Gastroesophageal sphincter (tissue), 4 donors: ENCODE results near the gene CSNK2B. TPM values are rescaled to one million over a fixed set of nuclear protein-coding genes. Genes with fewer than 3 reads are reported as not detected.

ENCODE experiments used
- ATAC-seq: fragments of 150-250 bp; one replicate; pipeline ENCODE4 v1.9.1; 2016; ENCODE audit warnings: mild to moderate bottlenecking, moderate library complexity
- H3K27ac ChIP-seq, 4 donors: fragments of 200-600 bp; sonication (generic) in 3 of 4; 1 replicate in 3 of 4; 2 replicates in 1 of 4; pipeline ENCODE4 v1.5.1; 2016 to 2019
- H3K27me3 ChIP-seq: fragments of 200-600 bp; sonication (generic); one replicate; pipeline ENCODE4 v1.5.1; 2019
- H3K36me3 ChIP-seq, 2 donors: fragments of 200-600 bp; sonication (generic); one replicate each; pipeline ENCODE4 v1.5.1; 2019; ENCODE audit warnings: control low read depth in 1 of 2
- H3K4me1 ChIP-seq, 3 donors: fragments of 200-600 bp; sonication (generic); 1 replicate in 2 of 3; 2 replicates in 1 of 3; pipeline ENCODE4 v1.5.1; 2016 to 2019; ENCODE audit warnings: control low read depth in 2 of 3
- H3K4me3 ChIP-seq, 2 donors: fragments of 200-600 bp; sonication (generic); one replicate each; pipeline ENCODE4 v1.5.1; 2019; ENCODE audit warnings: mild to moderate bottlenecking in 1 of 2, moderate library complexity in 1 of 2
- H3K9me3 ChIP-seq, 3 donors: fragments of 200-600 bp; sonication (generic); one replicate each; pipeline ENCODE4 v1.5.1; 2017 to 2019; ENCODE audit warnings: control low read depth in 2 of 3
- CTCF ChIP-seq, 4 experiments: fragments of 200-600 bp in 2 of 4; fragments of 450-650 bp in 2 of 4; sonication (generic) in 1 of 4; IDR thresholded peaks; one replicate each; pipeline ENCODE4 v1.5.1; 2017 to 2019; ENCODE audit warnings: antibody characterized with exemption in 4 of 4, mild to moderate bottlenecking in 2 of 4, moderate library complexity in 2 of 4
- EP300 ChIP-seq: sonication (generic); formaldehyde crosslinking; IDR thresholded peaks from one replicate; pipeline ENCODE4 v1.6.1; 2017; ENCODE audit warnings: antibody characterized with exemption, mild to moderate bottlenecking
- POLR2A ChIP-seq, 2 donors: fragments of 450-650 bp; IDR thresholded peaks; one replicate each; pipeline ENCODE4 v1.6.1; 2017; ENCODE audit warnings: antibody characterized with exemption in 2 of 2, mild to moderate bottlenecking in 2 of 2, moderate library complexity in 1 of 2
- POLR2AphosphoS5 ChIP-seq: sonication (generic); formaldehyde crosslinking; IDR thresholded peaks from one replicate; pipeline ENCODE4 v1.6.1; 2017; ENCODE audit warnings: antibody characterized with exemption
- WGBS, 2 donors: methylation state at CpG; one replicate each; pipeline ENCODE4 v1.1.5; 2018; ENCODE audit warnings: low coverage in 1 of 2; 5-methylcytosine and 5-hydroxymethylcytosine counted together
- small RNA-seq, 4 donors: library from RNA; depleted of rRNA; stranded (forward); fragments of <200 nt; gene quantifications; one replicate each; pipeline ENCODE3, GENCODE V24; 2016
- total RNA-seq, 4 donors: library from RNA; depleted of rRNA; stranded (reverse); fragments of >200 nt; gene quantifications; one replicate each; pipeline ENCODE4 v1.1.0, GENCODE V29; 2016

The CSNK2B gene
- total RNA-seq, 4 donors from 2014 or later: 162 to 197 (median 167) TPM

- 72 to 89% methylated on average over 2 to 5 of the region's 10 CpGs for WGBS, 2 donors
Observed at GRCh38 chr6:31717499-31718222, 51.8 kb downstream of the CSNK2B start.

GRCh38 chr6:31718265-31718664 lies 52.4 kb downstream of the CSNK2B start:
- no peaks in the 10 kb centered on the region for H3K4me1 ChIP-seq
- no peak overlapping the region for H3K27ac ChIP-seq
- H3K36me3 ChIP-seq: no peaks in the 10 kb centered on the region
- TF ChIP-seq CTCF (IDR thresholded peaks at IDR 0.05): no peak
- no peak for TF ChIP-seq EP300
- TF ChIP-seq POLR2AphosphoS5: no peak
- TF ChIP-seq POLR2A (IDR thresholded peaks at IDR 0.05): no peak
- no peaks in the 10 kb centered on the region for H3K27me3 ChIP-seq
- H3K9me3 ChIP-seq: no peaks in the 10 kb centered on the region
- no peak for ATAC-seq
- WGBS, 2 donors: 83 to 86% methylated on average over 1 of the region's 1 CpG
- H3K4me3 ChIP-seq: no peak overlapping the region

More at GRCh38 chr6:31717499-31718222, 51.8 kb downstream of the CSNK2B start:
- H3K4me1 ChIP-seq: no peaks in the 10 kb centered on the region
- no peaks in the 10 kb centered on the region for H3K9me3 ChIP-seq
- H3K27me3 ChIP-seq: no peaks in the 10 kb centered on the region
- ATAC-seq: no peak
- no peak overlapping the region for H3K4me3 ChIP-seq
- H3K27ac ChIP-seq: no peak overlapping the region
- TF ChIP-seq CTCF (IDR thresholded peaks at IDR 0.05): no peak
- no peak for TF ChIP-seq EP300
- TF ChIP-seq POLR2AphosphoS5: no peak
- TF ChIP-seq POLR2A (IDR thresholded peaks at IDR 0.05): no peak
- no peaks in the 10 kb centered on the region for H3K36me3 ChIP-seq

DNA sequence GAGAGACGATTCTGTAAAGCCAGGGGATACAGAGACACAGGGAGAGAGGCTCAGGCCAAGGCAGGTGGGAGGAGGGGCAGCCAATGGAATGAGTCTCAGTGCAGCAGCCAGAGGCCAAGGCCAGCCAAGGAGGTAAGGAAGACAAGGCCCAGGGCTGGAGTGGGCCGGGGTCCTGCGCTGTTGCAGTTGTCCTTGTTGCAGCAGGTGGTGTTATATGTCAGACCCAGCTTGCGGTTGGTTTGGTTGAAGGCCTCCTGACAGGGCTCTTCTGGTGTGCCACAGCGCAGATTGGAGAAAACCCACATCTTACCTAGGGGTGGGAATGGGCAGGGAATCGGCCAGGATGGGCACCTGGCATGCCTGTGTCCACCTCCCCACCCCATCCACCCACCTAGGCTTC lies 53.1 kb downstream of the CSNK2B start:
- H3K27me3 ChIP-seq: no peaks in the 10 kb centered on the region
- no peaks in the 10 kb centered on the region for H3K4me1 ChIP-seq
- no peak overlapping the region for H3K4me3 ChIP-seq
- no peaks in the 10 kb centered on the region for H3K36me3 ChIP-seq
- 35 to 61% methylated on average over 2 of the region's 6 CpGs for WGBS, 2 donors
- ATAC-seq: no peak
- TF ChIP-seq CTCF (IDR thresholded peaks at IDR 0.05) (no peak), POLR2A (IDR thresholded peaks at IDR 0.05) (no peak), EP300 (no peak), POLR2AphosphoS5 (no peak)
- no peak overlapping the region for H3K27ac ChIP-seq
- H3K9me3 ChIP-seq: no peaks in the 10 kb centered on the region

Small RNA genes within 50 kb of the gene (small RNA-seq; reads per million reads assigned to genes)
- gene LY6G6D: 0 reads per million in 4 donors
- 0 to 0.37 (median 0) reads per million in 4 donors for gene MIR4646
- 0 reads per million in 4 donors for gene MIR6832
- 0 reads per million in 4 donors for gene RF00019
- gene SNORA38: 1.6 to 4.7 (median 3.9) reads per million in 4 donors

Other genes starting within 250 kb of the CSNK2B start
- gene MICB, start 167.9 kb upstream of the CSNK2B start, total RNA-seq: 1 to 10 TPM; 1.7 to 4.8 (median 2.0) TPM
- gene MCCD1, start 137.1 kb upstream of the CSNK2B start, total RNA-seq: not detected
- gene DDX39B, start 124.1 kb upstream of the CSNK2B start, total RNA-seq: 100 to 1,000 TPM; 125 to 327 (median 217) TPM
- 1 to 10 TPM; 1.3 to 5.7 (median 2.9) TPM for gene ATP6V1G2, start 119.5 kb upstream of the CSNK2B start, total RNA-seq
- 10 to 100 TPM; 21.3 to 44.2 (median 28.5) TPM for gene NFKBIL1, start 118.5 kb upstream of the CSNK2B start, total RNA-seq
- gene LTA, start 93.8 kb upstream of the CSNK2B start, total RNA-seq: not detected
- gene TNF, start 90.5 kb upstream of the CSNK2B start, total RNA-seq: under 1 TPM in 1 of 4 donors, not detected in 3; 0.81 TPM
- under 1 TPM in 1 of 4 donors, not detected in 3; 0.57 TPM for gene LTB, start 83.7 kb upstream of the CSNK2B start, total RNA-seq
- 1 to 10 TPM; 1.4 to 7.7 (median 6.9) TPM for gene LST1, start 79.8 kb upstream of the CSNK2B start, total RNA-seq
- not detected for gene NCR3, start 73.1 kb upstream of the CSNK2B start, total RNA-seq
- 10 to 100 TPM in 3 of 4 donors, 1 to 10 TPM in 1; 5.6 to 46.4 (median 21.3) TPM for gene AIF1, start 50.8 kb upstream of the CSNK2B start, total RNA-seq
- gene PRRC2A, start 45.4 kb upstream of the CSNK2B start, total RNA-seq: 100 to 1,000 TPM in 1 of 4 donors, 10 to 100 TPM in 3; 47.9 to 137 (median 76.2) TPM
- gene BAG6, start 13.4 kb upstream of the CSNK2B start, total RNA-seq: 100 to 1,000 TPM; 131 to 252 (median 190) TPM
- gene APOM, start 10.2 kb upstream of the CSNK2B start, total RNA-seq: 1 to 10 TPM in 3 of 4 donors, under 1 TPM in 1; 0.62 to 7.4 (median 3.2) TPM
- gene C6orf47, start 5.3 kb upstream of the CSNK2B start, total RNA-seq: 10 to 100 TPM; 30.0 to 40.0 (median 36.1) TPM
- 10 to 100 TPM; 17.1 to 22.3 (median 17.9) TPM for gene GPANK1, start 1.1 kb upstream of the CSNK2B start, total RNA-seq
- 1 to 10 TPM in 3 of 4 donors, under 1 TPM in 1; 0.10 to 9.3 (median 3.9) TPM for gene LY6G5B, start 3.9 kb downstream of the CSNK2B start, total RNA-seq
- 1 to 10 TPM in 1 of 4 donors, under 1 TPM in 1, not detected in 2; 0.94 to 1.9 TPM for gene LY6G5C, start 15.0 kb downstream of the CSNK2B start, total RNA-seq
- gene ABHD16A, start 37.2 kb downstream of the CSNK2B start, total RNA-seq: 10 to 100 TPM; 37.4 to 49.8 (median 47.2) TPM
- not detected for gene LY6G6F, start 40.8 kb downstream of the CSNK2B start, total RNA-seq
- not detected for gene LY6G6D, start 49.3 kb downstream of the CSNK2B start, total RNA-seq
- not detected for gene LY6G6C, start 55.7 kb downstream of the CSNK2B start, total RNA-seq
- gene MPIG6B, start 57.3 kb downstream of the CSNK2B start, total RNA-seq: under 1 TPM in 1 of 4 donors, not detected in 3; 0.54 TPM
- gene DDAH2, start 63.2 kb downstream of the CSNK2B start, total RNA-seq: 100 to 1,000 TPM in 2 of 4 donors, 10 to 100 TPM in 2; 75.6 to 127 (median 99.0) TPM
- gene CLIC1, start 70.5 kb downstream of the CSNK2B start, total RNA-seq: 100 to 1,000 TPM; 191 to 427 (median 276) TPM
- gene MSH5, start 73.9 kb downstream of the CSNK2B start, total RNA-seq: 10 to 100 TPM in 1 of 4 donors, 1 to 10 TPM in 3; 1.9 to 12.7 (median 6.7) TPM
- gene SAPCD1, start 96.6 kb downstream of the CSNK2B start, total RNA-seq: 1 to 10 TPM in 1 of 4 donors, under 1 TPM in 1, not detected in 2; 0.93 to 1.1 TPM
- gene VWA7, start 111.2 kb downstream of the CSNK2B start, total RNA-seq: under 1 TPM; 0.12 to 0.54 (median 0.31) TPM
- gene VARS1, start 129.7 kb downstream of the CSNK2B start, total RNA-seq: 10 to 100 TPM; 25.4 to 50.6 (median 29.9) TPM
- 10 to 100 TPM; 18.0 to 31.7 (median 28.5) TPM for gene LSM2, start 140.9 kb downstream of the CSNK2B start, total RNA-seq
- 1 to 10 TPM; 1.9 to 3.9 (median 2.6) TPM for gene HSPA1L, start 149.2 kb downstream of the CSNK2B start, total RNA-seq
- gene HSPA1A, start 149.5 kb downstream of the CSNK2B start, total RNA-seq: 100 to 1,000 TPM; 287 to 496 (median 351) TPM
- 100 to 1,000 TPM; 198 to 260 (median 219) TPM for gene HSPA1B, start 161.7 kb downstream of the CSNK2B start, total RNA-seq
- 10 to 100 TPM; 28.2 to 39.1 (median 30.5) TPM for gene NEU1, start 196.7 kb downstream of the CSNK2B start, total RNA-seq
- 1 to 10 TPM in 2 of 4 donors, not detected in 2; 1.1 to 4.5 TPM for gene SLC44A4, start 212.9 kb downstream of the CSNK2B start, total RNA-seq
- gene EHMT2, start 231.6 kb downstream of the CSNK2B start, total RNA-seq: 10 to 100 TPM; 29.5 to 43.4 (median 35.5) TPM
- 1 to 10 TPM in 2 of 4 donors, under 1 TPM in 2; 0.40 to 2.0 (median 0.86) TPM for gene ZBTB12, start 236.0 kb downstream of the CSNK2B start, total RNA-seq